ENCODE data around the gene TMEM62. TPM values are rescaled to one million over a fixed set of nuclear protein-coding genes. Genes with fewer than 3 reads are reported as not detected.
A peak's percentile ranks its signal among the peaks of the same experiment; 100 is the strongest.

TMEM62 gene
- total RNA-seq, 1 experiment from 2014 or later = 7.2 TPM

GRCh38 chr15:43230640-43231115 lies 97.3 kb downstream of the TMEM62 start:
- H2BK15ac ChIP-seq (ENCODE audit: low read depth, low read length) = no peak overlapping the region
- no peak for DNase-seq
- no peaks in the 10 kb centered on the region for H4K20me1 ChIP-seq (ENCODE audit: control insufficient read depth, insufficient read depth, insufficient read length)
- no peak overlapping the region for H4K8ac ChIP-seq (replicated peaks; ENCODE audit: insufficient read length, low read depth, low read length)
- Mint-ChIP-seq H3K36me3 (ENCODE audit: insufficient read depth in 1 of 3, low read depth in 3 of 3) (no peaks in the 10 kb centered on the region), H3K4me3 (no peak overlapping the region), H3K27me3 (ENCODE audit: low read depth) (peaks cover 17% of the 10 kb centered on the region), H3K4me1 (no peaks in the 10 kb centered on the region), H3K27ac (peak overlapping the region in 1 of 3 experiments; percentile 36; a peak in 1 of 7 replicates), H3K9me3 (no peaks in the 10 kb centered on the region; a peak in 1 of 5 replicates)
- H3K9me3 ChIP-seq (ENCODE audit: control insufficient read depth, low read depth, low read length) = no peaks in the 10 kb centered on the region
- no peak overlapping the region for H3K14ac ChIP-seq (ENCODE audit: insufficient read depth, low read length)
- no peaks in the 10 kb centered on the region for H3K79me2 ChIP-seq (ENCODE audit: insufficient read depth, low read length)
- WGBS (ENCODE audit: extremely low coverage, insufficient read length, low lambda C conversion rate) = no CpG with 5 or more reads among the region's 2 CpGs
- H4K91ac ChIP-seq (ENCODE audit: insufficient read length, low read depth, low read length) = no peak overlapping the region
- no peak overlapping the region for H3T11ph ChIP-seq (ENCODE audit: low read length)
- no peaks in the 10 kb centered on the region for H3K23me2 ChIP-seq (ENCODE audit: insufficient read length, low read depth, low read length, poor library complexity, severe bottlenecking)
- H3K4ac ChIP-seq (ENCODE audit: low read depth, low read length) = no peak overlapping the region
- no peaks in the 10 kb centered on the region for H3K4me1 ChIP-seq (ENCODE audit: insufficient read depth, low read length)
- H3K27ac ChIP-seq (ENCODE audit: insufficient read length, low read depth, low read length) = no peak overlapping the region
- H3K9ac ChIP-seq (ENCODE audit: extremely low read depth, insufficient read length, low read length) = no peak overlapping the region
- H3K27me3 ChIP-seq (ENCODE audit: insufficient read depth, low read length) = no peaks in the 10 kb centered on the region
- H2BK20ac ChIP-seq (ENCODE audit: low read depth, low read length, poor library complexity, severe bottlenecking) = no peak overlapping the region
- no peak overlapping the region for H3K18ac ChIP-seq (ENCODE audit: insufficient read length, low read depth, low read length)
- H3K4me2 ChIP-seq (ENCODE audit: insufficient read depth, insufficient read length, low read length) = no peak overlapping the region
- no peak overlapping the region for H3K23ac ChIP-seq (ENCODE audit: insufficient read length, low read depth, low read length)
- no peaks in the 10 kb centered on the region for H3K79me1 ChIP-seq (ENCODE audit: insufficient read depth, low read depth, low read length, poor library complexity, severe bottlenecking)
- H2AFZ ChIP-seq (ENCODE audit: low read length) = no peak overlapping the region
- no peak overlapping the region for H3K56ac ChIP-seq (ENCODE audit: insufficient read length, low read depth, low read length)
- TF ChIP-seq CTCF (conservative IDR thresholded peaks at IDR 0.05) = no peak
- H2BK5ac ChIP-seq (ENCODE audit: insufficient read length, low read length) = no peak overlapping the region
- no peak overlapping the region for H4K5ac ChIP-seq (ENCODE audit: insufficient read length, low read depth, low read length)
- H2BK12ac ChIP-seq (ENCODE audit: insufficient read length, low read depth, low read length) = no peak overlapping the region
- no peak overlapping the region for H2BK120ac ChIP-seq (ENCODE audit: low read depth, low read length, poor library complexity, severe bottlenecking)
- no peak overlapping the region for H2AK5ac ChIP-seq (ENCODE audit: insufficient read length, low read length)

Measured in H9 (cell line).